Muscle layer of duodenum (tissue), 2 donors: ENCODE measurements around the gene OR10D3.

ENCODE experiments used
- H3K27ac ChIP-seq: one replicate; pipeline ENCODE4 v1.7.0; 2013; ENCODE audit warnings: mild to moderate bottlenecking, low read length
- H3K27me3 ChIP-seq: one replicate; pipeline ENCODE4 v1.7.0; 2013; ENCODE audit warnings: low read depth, mild to moderate bottlenecking, control low read depth, low read length
- H3K36me3 ChIP-seq, 2 donors: one replicate each; pipeline ENCODE4 v1.7.0; 2013; ENCODE audit warnings: low read length in 2 of 2, control low read depth in 1 of 2, mild to moderate bottlenecking in 1 of 2; ENCODE audit not compliant: insufficient read depth in 2 of 2, control insufficient read depth in 1 of 2
- H3K4me1 ChIP-seq, 2 donors: one replicate each; pipeline ENCODE4 v1.7.0; 2013; ENCODE audit warnings: low read length in 2 of 2, mild to moderate bottlenecking in 2 of 2, control low read depth in 1 of 2, moderate library complexity in 1 of 2; ENCODE audit not compliant: insufficient read depth in 2 of 2, control insufficient read depth in 1 of 2
- H3K4me3 ChIP-seq, 2 donors: one replicate each; pipeline ENCODE4 v1.7.0; 2013; ENCODE audit warnings: low read length in 2 of 2, low read depth in 1 of 2, mild to moderate bottlenecking in 1 of 2
- H3K9me3 ChIP-seq, 2 donors: one replicate each; pipeline ENCODE4 v1.7.0; 2013; ENCODE audit warnings: low read length in 2 of 2, control low read depth in 1 of 2, mild to moderate bottlenecking in 1 of 2; ENCODE audit not compliant: control insufficient read depth in 1 of 2
- donor health status: healthy.

OR10D3 gene

GRCh38 chr11:124170801-124171586 lies 12.2 kb upstream of the OR10D3 start:
- H3K4me3 ChIP-seq = no peak overlapping the region
- no peaks in the 10 kb centered on the region for H3K27me3 ChIP-seq
- H3K27ac ChIP-seq = no peak overlapping the region
- no peaks in the 10 kb centered on the region for H3K9me3 ChIP-seq
- no peaks in the 10 kb centered on the region for H3K36me3 ChIP-seq
- H3K4me1 ChIP-seq = no peaks in the 10 kb centered on the region

GRCh38 chr11:124172101-124172500 lies 11.0 kb upstream of the OR10D3 start:
- Histone ChIP-seq H3K27me3 (no peaks in the 10 kb centered on the region), H3K4me3 (no peak overlapping the region), H3K4me1 (no peaks in the 10 kb centered on the region), H3K9me3 (no peaks in the 10 kb centered on the region), H3K27ac (no peak overlapping the region), H3K36me3 (no peaks in the 10 kb centered on the region)

DNA sequence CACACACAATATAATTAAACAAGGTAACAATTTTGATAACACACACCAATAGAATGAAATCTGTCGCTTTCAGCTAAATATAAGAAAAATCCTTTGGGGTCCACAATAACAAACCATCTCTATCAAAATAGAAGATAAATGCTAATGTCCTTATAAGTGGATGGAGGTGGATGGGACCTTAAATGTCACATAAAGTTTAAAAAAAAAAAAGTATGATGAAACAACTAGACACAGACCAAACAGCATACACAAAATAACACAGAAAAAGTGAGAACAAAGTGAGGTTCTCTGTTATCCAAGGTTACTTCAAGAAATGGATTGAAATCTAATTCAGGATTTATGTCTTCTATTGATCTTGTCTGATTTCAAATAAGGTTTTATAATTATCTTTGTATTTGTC lies 10.5 kb upstream of the OR10D3 start:
- Histone ChIP-seq H3K27ac (no peak overlapping the region), H3K27me3 (no peaks in the 10 kb centered on the region), H3K36me3 (no peaks in the 10 kb centered on the region), H3K9me3 (no peaks in the 10 kb centered on the region), H3K4me1 (no peaks in the 10 kb centered on the region), H3K4me3 (no peak overlapping the region)

GRCh38 chr11:124174001-124174583 lies 9.1 kb upstream of the OR10D3 start:
- Histone ChIP-seq H3K9me3 (no peaks in the 10 kb centered on the region), H3K4me1 (no peaks in the 10 kb centered on the region), H3K27ac (no peak overlapping the region), H3K4me3 (no peak overlapping the region), H3K36me3 (no peaks in the 10 kb centered on the region), H3K27me3 (no peaks in the 10 kb centered on the region)

DNA sequence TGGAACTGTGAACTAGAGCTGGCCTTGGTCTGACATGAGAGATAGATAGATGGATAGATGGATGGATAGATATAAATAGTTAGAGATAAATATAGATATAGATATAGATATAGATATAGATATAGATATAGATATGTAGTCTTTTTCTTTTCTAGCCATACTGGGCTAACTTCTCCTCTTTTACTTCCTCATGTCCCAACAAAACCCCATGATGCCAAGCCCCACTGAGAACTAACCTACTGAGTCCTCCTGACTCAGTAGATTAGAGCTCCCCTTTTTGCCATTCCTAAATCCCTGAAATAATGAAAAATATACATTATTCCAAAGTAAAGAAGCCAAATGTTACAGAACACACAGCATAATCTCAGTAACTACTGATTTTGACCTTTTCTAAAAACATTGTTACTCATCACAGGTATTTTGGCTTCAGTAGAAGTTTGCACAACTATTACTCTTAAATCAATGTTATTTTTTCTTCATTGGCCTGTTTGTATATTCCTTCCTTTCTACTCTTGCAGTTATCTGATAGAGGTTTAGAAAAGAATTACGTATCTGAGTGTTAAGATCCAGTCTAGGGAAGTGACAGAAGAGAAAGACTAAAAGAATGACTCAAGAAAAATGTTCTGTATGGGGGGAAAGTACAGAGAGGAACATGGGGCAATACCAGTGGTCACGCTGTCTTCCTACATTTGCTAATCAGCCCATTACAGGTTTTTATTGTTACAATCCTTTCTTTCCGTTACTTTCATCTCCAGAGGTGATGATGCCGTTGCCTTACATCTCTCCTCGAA lies 6.0 kb upstream of the OR10D3 start:
- no peaks in the 10 kb centered on the region for H3K27me3 ChIP-seq
- H3K27ac ChIP-seq = no peak overlapping the region
- H3K4me3 ChIP-seq = no peak overlapping the region
- no peaks in the 10 kb centered on the region for H3K4me1 ChIP-seq
- H3K36me3 ChIP-seq = no peaks in the 10 kb centered on the region
- no peaks in the 10 kb centered on the region for H3K9me3 ChIP-seq

- H3K36me3 ChIP-seq = no peaks in the 10 kb centered on the region
- H3K27me3 ChIP-seq = no peaks in the 10 kb centered on the region
- H3K27ac ChIP-seq = no peak overlapping the region
- no peaks in the 10 kb centered on the region for H3K4me1 ChIP-seq
- H3K9me3 ChIP-seq = no peaks in the 10 kb centered on the region
- no peak overlapping the region for H3K4me3 ChIP-seq
Observed at GRCh38 chr11:124179310-124179709, 3.8 kb upstream of the OR10D3 start.

DNA sequence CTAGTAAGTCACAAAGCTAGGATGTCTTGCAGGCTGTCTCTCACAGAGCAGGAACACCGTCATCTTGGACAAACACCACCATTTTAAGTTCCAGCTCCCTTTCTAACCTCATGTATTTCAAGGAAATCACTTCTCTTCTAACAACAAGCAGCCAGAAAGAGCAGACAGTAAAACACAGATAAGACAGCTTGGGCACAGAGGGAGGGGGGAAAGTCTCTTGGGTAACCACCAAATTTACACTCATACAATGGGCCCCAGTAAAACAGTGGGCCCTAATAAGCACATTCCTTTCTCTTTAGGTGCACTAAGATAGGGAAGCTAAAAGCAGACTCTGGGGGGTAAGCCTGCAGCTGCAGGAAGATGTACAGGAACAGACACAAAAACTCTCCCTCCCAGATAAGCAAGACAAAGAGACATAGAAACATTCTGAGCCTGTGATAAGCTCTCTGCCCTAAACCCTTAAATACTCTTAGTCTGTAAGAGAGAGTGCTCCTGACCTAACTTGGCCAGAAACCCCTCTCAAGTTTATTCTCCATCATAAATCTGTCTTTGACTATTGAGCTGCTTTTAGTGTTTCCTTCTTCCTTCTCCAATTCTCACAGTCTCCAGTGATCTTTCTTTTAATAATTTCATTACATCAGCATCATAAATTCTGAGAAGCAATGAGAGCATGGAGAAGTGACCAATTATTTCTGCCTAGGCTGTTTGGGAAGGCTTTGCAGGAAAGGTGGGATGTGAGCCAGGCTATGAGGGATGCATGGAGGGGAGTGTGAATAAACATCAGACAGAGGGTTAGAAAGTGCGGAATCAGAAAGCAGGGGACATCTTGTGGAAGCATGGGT lies 7.4 kb downstream of the OR10D3 start:
- Histone ChIP-seq H3K4me3 (no peak overlapping the region), H3K27me3 (no peaks in the 10 kb centered on the region), H3K27ac (no peak overlapping the region), H3K9me3 (no peaks in the 10 kb centered on the region), H3K4me1 (no peaks in the 10 kb centered on the region), H3K36me3 (no peaks in the 10 kb centered on the region)

- H3K4me1 ChIP-seq = no peaks in the 10 kb centered on the region
- no peak overlapping the region for H3K4me3 ChIP-seq
- no peaks in the 10 kb centered on the region for H3K36me3 ChIP-seq
- no peak overlapping the region for H3K27ac ChIP-seq
- no peaks in the 10 kb centered on the region for H3K9me3 ChIP-seq
- no peaks in the 10 kb centered on the region for H3K27me3 ChIP-seq
Observed at GRCh38 chr11:124193221-124194010, 10.3 kb downstream of the OR10D3 start.

- no peaks in the 10 kb centered on the region for H3K36me3 ChIP-seq
- no peaks in the 10 kb centered on the region for H3K4me1 ChIP-seq
- H3K27me3 ChIP-seq = no peaks in the 10 kb centered on the region
- no peak overlapping the region for H3K27ac ChIP-seq
- H3K9me3 ChIP-seq = no peaks in the 10 kb centered on the region
- H3K4me3 ChIP-seq = no peak overlapping the region
Observed at GRCh38 chr11:124194293-124195188, 11.4 kb downstream of the OR10D3 start.
